Suprapubic skin (tissue), 4 donors: Measurements from ENCODE around the gene FANK1.
"Not testable (repeated sequence)": the region's sequence is repeated elsewhere in the genome, so short reads cannot be mapped to it uniquely, and the experiment has no call there.

Experiments
- POLR2A ChIP-seq, 2 donors: fragments of 450-650 bp; IDR thresholded peaks; one replicate each; pipeline ENCODE4 v1.6.1; 2017; ENCODE audit warnings: antibody characterized with exemption in 2 of 2, mild to moderate bottlenecking in 2 of 2, moderate library complexity in 2 of 2
- POLR2AphosphoS5 ChIP-seq, 3 donors: sonication (generic); formaldehyde crosslinking; IDR thresholded peaks; one replicate each; pipeline ENCODE4 v1.6.1; 2017; ENCODE audit warnings: antibody characterized with exemption in 3 of 3

- TF ChIP-seq POLR2AphosphoS5, POLR2A (IDR thresholded peaks at IDR 0.05): not testable (repeated sequence)
These were observed 953 bp downstream of the FANK1 start for GRCh38 chr10:125897317-125897716.
